GM12801 (cell line): ENCODE results near the gene RAVER2.

Experiments
- CTCF ChIP-seq: IDR thresholded peaks from one replicate; pipeline ENCODE4 v1.5.1; 2011; ENCODE audit warnings: control low read depth; ENCODE audit not compliant: insufficient read length; ENCODE audit errors: extremely low read depth

The RAVER2 gene

GRCh38 chr1:64877151-64877550 lies 132.3 kb downstream of the RAVER2 start:
- TF ChIP-seq CTCF, result no peak

- no peak for TF ChIP-seq CTCF
Measured at GRCh38 chr1:64877598-64877997, 132.7 kb downstream of the RAVER2 start.

- TF ChIP-seq CTCF, result no peak
Measured at GRCh38 chr1:64878090-64878489, 133.2 kb downstream of the RAVER2 start.

GRCh38 chr1:64878931-64879611 lies 134.2 kb downstream of the RAVER2 start:
- TF ChIP-seq CTCF, result no peak

GRCh38 chr1:64880449-64880848 lies 135.6 kb downstream of the RAVER2 start:
- no peak for TF ChIP-seq CTCF

GRCh38 chr1:64881281-64881680 lies 136.4 kb downstream of the RAVER2 start:
- TF ChIP-seq CTCF, result no peak
